GM20000 (cell line): ENCODE measurements around the gene PRKG2.
"Not testable (repeated sequence)": the region's sequence is repeated elsewhere in the genome, so short reads cannot be mapped to it uniquely, and the experiment has no call there.

ENCODE experiments used
- DNase-seq: peaks from one replicate; pipeline ENCODE4 v3.0.0; 2012; ENCODE audit warnings: low spot score
- TF ChIP-seq, protein P1 (sequence below): IDR thresholded peaks from 2 replicates; pipeline ENCODE4 v1.5.1; 2012; ENCODE audit warnings: mild to moderate bottlenecking, control low read depth; ENCODE audit errors: extremely low read depth, missing control alignments

The PRKG2 gene

DNA sequence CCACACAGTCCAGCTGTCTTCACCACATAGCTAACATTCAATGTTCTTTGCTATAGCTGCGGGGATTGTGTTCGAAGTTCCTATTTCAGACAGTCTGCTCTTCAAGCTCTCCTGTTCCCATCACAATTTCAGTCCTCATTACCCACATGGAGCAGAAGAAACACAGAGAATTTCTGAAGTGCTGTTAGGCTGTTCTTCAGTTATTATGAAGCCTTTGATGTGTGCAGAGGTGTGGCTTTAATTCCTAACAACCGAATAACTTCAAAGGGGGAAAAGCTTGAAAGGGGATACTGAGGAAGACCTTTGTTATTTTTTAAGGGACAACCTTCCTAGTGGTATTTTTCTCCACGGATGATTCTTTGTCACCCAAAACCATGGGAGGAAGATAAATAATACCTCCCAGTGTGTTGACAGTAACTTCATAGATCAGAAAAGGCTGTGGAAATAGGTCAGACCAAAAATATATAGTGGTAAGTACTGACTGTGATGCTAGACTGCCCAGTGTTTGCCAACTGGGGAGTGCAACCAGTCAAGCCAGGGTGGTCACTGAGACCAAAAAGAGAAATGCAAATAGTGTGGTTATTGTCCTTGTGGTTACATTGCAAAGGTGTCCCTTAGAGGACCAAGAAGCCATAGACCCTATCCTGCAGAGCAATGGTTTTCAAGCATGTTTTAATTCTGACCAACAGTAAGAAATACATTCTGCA lies 52.1 kb downstream of the PRKG2 start:
- TF ChIP-seq, protein P1, sequence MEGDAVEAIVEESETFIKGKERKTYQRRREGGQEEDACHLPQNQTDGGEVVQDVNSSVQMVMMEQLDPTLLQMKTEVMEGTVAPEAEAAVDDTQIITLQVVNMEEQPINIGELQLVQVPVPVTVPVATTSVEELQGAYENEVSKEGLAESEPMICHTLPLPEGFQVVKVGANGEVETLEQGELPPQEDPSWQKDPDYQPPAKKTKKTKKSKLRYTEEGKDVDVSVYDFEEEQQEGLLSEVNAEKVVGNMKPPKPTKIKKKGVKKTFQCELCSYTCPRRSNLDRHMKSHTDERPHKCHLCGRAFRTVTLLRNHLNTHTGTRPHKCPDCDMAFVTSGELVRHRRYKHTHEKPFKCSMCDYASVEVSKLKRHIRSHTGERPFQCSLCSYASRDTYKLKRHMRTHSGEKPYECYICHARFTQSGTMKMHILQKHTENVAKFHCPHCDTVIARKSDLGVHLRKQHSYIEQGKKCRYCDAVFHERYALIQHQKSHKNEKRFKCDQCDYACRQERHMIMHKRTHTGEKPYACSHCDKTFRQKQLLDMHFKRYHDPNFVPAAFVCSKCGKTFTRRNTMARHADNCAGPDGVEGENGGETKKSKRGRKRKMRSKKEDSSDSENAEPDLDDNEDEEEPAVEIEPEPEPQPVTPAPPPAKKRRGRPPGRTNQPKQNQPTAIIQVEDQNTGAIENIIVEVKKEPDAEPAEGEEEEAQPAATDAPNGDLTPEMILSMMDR, result no peak
- DNase-seq, result no peak

DNA sequence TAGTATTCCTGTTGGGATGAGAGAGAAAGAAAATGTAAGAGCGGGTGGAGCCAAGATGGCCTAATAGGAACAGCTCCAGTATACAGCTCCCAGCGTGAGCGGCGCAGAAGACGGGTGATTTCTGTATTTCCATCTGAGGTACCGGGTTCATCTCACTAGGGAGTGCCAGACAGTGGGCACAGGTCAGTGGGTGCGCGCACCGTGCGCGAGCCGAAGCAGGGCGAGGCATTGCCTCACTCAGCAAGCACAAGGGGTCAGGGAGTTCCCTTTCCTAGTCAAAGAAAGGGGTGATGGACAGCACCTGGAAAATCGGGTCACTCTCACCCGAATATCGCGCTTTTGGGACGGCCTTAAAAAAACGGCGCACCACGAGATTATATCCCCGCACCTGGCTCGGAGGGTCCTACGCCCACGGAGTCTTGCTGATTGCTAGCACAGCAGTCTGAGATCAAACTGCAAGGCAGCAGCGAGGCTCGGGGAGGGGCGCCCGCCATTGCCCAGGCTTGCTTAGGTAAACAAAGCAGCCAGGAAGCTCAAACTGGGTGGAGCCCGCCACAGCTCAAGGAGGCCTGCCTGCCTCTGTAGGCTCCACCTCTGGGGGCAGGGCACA lies 61.2 kb downstream of the PRKG2 start:
- not testable (repeated sequence) for DNase-seq

DNA sequence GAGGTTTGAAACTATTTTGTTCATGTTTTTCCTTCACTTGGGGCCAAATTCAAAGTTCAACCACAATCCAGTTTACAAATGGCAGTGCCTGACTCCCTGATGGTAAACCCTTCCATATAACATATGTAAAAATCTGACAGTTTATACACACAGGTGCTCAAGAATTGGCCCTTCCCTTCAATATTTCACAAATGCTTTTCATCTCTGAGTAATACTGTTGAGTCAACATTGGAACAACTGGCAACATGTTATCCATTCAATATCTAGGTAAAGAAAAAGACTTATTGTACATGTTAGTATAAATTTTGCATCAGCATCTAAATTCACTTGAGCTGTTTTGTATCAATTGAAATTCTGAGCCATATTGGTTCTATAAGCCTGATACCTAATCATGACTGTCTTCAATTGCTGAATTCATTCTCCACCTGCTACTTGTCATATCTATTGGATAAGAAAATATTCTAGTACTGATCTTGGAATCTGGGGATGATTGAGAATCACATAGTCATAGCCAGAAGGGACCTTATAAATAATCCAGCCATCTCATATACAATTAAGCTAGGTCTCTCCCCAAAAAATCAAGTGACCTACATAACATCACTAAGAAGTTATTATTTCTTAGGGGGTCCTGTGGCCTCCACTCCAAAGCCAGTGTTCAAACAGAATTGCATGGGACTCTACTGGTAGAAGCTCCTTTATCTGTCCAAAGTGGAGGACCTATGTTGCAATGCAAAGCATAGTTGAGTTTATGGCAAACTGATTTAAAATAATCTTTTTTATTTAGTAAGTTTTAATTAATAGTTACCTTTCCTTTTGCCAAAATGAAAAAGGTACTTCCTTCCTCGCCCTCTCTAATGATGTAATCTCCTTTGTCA lies 61.9 kb downstream of the PRKG2 start:
- no peak for DNase-seq
- TF ChIP-seq, protein P1, result no peak

DNA sequence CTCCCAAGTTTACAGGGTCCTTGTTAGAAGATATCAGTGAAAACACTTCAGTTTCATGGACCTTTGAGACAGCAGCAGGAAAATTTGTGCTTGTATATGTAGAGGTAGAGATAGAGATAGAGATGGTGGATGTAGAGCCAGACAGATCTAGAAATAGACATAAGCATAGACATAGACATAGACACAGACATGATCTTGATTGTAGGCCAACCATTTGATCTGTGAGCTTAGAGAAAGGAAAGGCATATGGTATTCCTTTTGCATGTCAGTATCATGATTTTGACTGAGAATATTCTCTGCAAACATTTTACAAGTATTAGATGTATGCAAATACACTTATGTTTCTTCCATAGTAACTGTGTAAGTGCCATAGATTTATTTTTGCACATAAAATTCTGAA lies 65.0 kb downstream of the PRKG2 start:
- TF ChIP-seq, protein P1, result no peak

DNA sequence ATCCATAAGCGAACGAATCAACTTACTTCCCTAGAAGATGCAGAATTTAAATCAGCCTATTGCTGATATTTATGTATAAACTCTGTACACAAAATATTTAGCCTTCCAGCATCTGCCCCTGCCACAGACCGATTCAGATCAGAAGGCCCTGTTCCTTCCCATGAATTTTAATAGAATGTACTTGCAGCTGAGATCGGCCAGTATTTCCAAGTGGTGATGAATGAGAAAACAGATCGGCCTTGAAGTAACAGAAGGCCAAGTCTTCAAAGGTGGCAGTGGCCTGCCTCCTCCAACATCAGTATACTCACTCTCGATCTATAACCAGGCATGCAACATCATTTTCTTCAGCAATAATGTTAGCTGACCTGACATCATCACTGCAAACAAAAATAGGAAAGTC lies 66.4 kb downstream of the PRKG2 start:
- TF ChIP-seq, protein P1, result no peak
- no peak for DNase-seq

More for the DNA sequence above, 65.0 kb downstream of the PRKG2 start:
- DNase-seq, result no peak

DNA sequence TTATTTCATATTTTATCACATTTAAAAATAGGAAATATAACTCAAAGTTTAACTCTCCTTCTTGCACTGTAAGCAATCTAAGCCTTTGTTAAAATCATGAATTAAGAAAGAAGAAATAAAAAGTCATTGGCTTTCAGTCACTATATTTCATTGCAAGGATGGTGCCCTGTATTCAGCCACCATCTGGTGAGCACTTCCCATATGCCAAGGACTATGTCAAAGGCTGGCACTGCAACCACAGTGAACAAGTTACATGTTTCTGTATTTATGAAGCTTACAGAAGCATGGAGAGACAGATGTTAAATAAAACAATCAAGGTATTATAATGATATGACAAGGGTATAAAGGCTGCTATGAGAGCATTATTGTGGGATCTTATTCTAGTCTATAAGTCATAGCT lies 68.6 kb downstream of the PRKG2 start:
- TF ChIP-seq, protein P1, result no peak
- no peak for DNase-seq

DNA sequence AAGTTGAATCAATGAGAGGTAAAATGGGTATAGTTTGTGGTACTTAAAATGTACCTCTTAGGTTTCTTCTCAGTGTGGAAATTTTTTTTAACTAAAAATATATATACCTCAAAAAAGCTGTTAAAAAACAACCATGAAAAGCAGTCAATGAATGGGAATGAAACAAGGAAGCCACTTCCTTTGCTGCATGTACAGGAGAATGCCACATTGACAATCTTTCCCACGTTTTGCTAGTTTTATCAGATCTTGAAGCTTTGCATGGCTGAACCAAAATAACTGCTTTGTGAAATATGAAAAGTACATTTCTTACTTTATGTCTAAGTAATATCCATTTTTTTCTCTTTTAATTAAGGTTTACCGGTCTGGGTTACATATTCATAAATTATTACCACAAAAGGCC lies 71.8 kb downstream of the PRKG2 start:
- TF ChIP-seq, protein P1, result no peak
- DNase-seq, result no peak
